K562 (cell line): ENCODE results near the gene SLC25A17. TPM values are rescaled to one million over a fixed set of nuclear protein-coding genes. Genes with fewer than 3 reads are reported as not detected.
A peak's percentile ranks its signal among the peaks of the same experiment; 100 is the strongest.

ENCODE experiments used
- CCAR2 ChIP-seq: fragments of 200-400 bp; formaldehyde crosslinking; IDR thresholded peaks from 2 replicates; pipeline ENCODE4 v1.6.1; 2017; ENCODE audit warnings: mild to moderate bottlenecking, low read depth, low read length
- HNRNPH1 ChIP-seq: fragments of 200-400 bp; formaldehyde crosslinking; optimal IDR thresholded peaks from 2 replicates; pipeline ENCODE3; 2017; ENCODE audit warnings: low read depth, mild to moderate bottlenecking, low read length, moderate library complexity
- IRF2 ChIP-seq: sonication (generic); formaldehyde crosslinking; IDR thresholded peaks from 2 replicates; pipeline ENCODE4 v1.8.1; 2022; ENCODE audit warnings: mild to moderate bottlenecking, missing genetic modification reagents
- KLF13 ChIP-seq: fragments of 450-650 bp; IDR thresholded peaks from 2 replicates; pipeline ENCODE4 v1.6.1; 2016; ENCODE audit warnings: missing genetic modification characterization, low read depth, mild to moderate bottlenecking, missing compliant biosample characterization, moderate library complexity, borderline replicate concordance
- NBN ChIP-seq: fragments of 450-650 bp; IDR thresholded peaks from 2 replicates; pipeline ENCODE4 v1.6.1; 2016; ENCODE audit warnings: low read depth, mild to moderate bottlenecking
- RNF2 ChIP-seq: sonication (generic); IDR thresholded peaks from 2 replicates; pipeline ENCODE4 v1.6.1; 2016
- TCF3 ChIP-seq: sonication (generic); formaldehyde crosslinking; IDR thresholded peaks from 2 replicates; pipeline ENCODE4 v1.4.0; 2020; ENCODE audit warnings: mild to moderate bottlenecking, missing genetic modification reagents
- TEAD4 ChIP-seq, 2 experiments: sonication (generic) in 1 of 2; formaldehyde crosslinking in 1 of 2; IDR thresholded peaks; 2 replicates each; pipeline versions ENCODE4 v1.6.1 to v1.8.0; 2012 to 2022; ENCODE audit warnings: borderline replicate concordance in 1 of 2, inconsistent platforms in 1 of 2, low read length in 1 of 2, mild to moderate bottlenecking in 1 of 2, missing genetic modification reagents in 1 of 2
- TFE3 ChIP-seq: fragments of 450-650 bp; formaldehyde crosslinking; IDR thresholded peaks from 2 replicates; pipeline ENCODE4 v1.4.0; 2020; ENCODE audit warnings: mild to moderate bottlenecking, mixed read lengths
- TSHZ1 ChIP-seq: fragments of 250-450 bp; sonication (Bioruptor Pico); IDR thresholded peaks from 2 replicates; pipeline ENCODE4 v1.4.0; 2020; ENCODE audit warnings: mild to moderate bottlenecking, moderate library complexity
- ZNF318 ChIP-seq, 2 experiments: fragments of 450-650 bp; IDR thresholded peaks; 2 replicates each; pipeline ENCODE4 v1.6.1; 2016; ENCODE audit warnings: mild to moderate bottlenecking in 2 of 2, borderline replicate concordance in 1 of 2, low read depth in 1 of 2, moderate library complexity in 1 of 2
- ZNF431 ChIP-seq: sonication (generic); formaldehyde crosslinking; IDR thresholded peaks from 2 replicates; pipeline ENCODE4 v1.8.0; 2022; ENCODE audit warnings: mild to moderate bottlenecking, missing genetic modification reagents
- polyA plus RNA-seq, 8 experiments: library from polyadenylated mRNA; depleted of rRNA in 4 of 8; stranded (reverse) in 5 of 8; unstranded in 3 of 8; fragments of >200 nt; fragmentation: Nextera tagmentation in 2 of 8; fragmentation: Illumina TruSeq in 1 of 8; extraction: Ambion mirVana in 2 of 8; extraction: Trizol in 1 of 8; gene quantifications; 2 replicates each; pipeline versions ENCODE4 v1.2.1 to v1.2.3, GENCODE V29; 2011 to 2014; ENCODE audit warnings: inconsistent platforms in 1 of 8, missing spikeins in 1 of 8
- total RNA-seq, 7 experiments: library from RNA; depleted of rRNA in 6 of 7; stranded (reverse); fragments of >200 nt in 6 of 7; fragmentation: Illumina TruSeq in 2 of 7; extraction: Trizol in 2 of 7; gene quantifications; 2 replicates each; pipeline versions ENCODE4 v1.2.1 to v1.2.3, GENCODE V29; 2011 to 2021; ENCODE audit warnings: low replicate concordance in 1 of 7

The SLC25A17 gene
- total and polyA plus RNA-seq, 9 of the 15 experiments (the other 6 are each of a cell fraction or from before 2014, with no cell fraction given), result 32.6 to 136 (median 56.2) TPM

- TF ChIP-seq TCF3 (0 out of 2 replicates have a peak, but pooled peaks have one; percentile 5), RNF2 (no peak), ZNF431 (peak; percentile 50; the same call in 1 of the 2 replicates), TEAD4 (IDR thresholded peaks at IDR 0.05; ENCODE audit: low read length) (no peak), TEAD4 (CRISPR knock-in tag; IDR thresholded peaks at IDR 0.05; ENCODE audit: borderline replicate concordance) (no peak), KLF13 (tag) (0 out of 2 replicates have a peak, but pooled peaks have one; percentile 10), ZNF318 (IDR thresholded peaks at IDR 0.05; ENCODE audit: borderline replicate concordance in 1 of 2, low read depth in 1 of 2) (no peak), HNRNPH1 (no peak), CCAR2 (no peak), NBN (peak; percentile 97), TFE3 (CRISPR knock-in tag) (peak; percentile 94), TSHZ1 (CRISPR knock-in tag) (no peak), IRF2 (CRISPR knock-in tag) (no peak)
Observed at GRCh38 chr22:40856513-40857308, 37.6 kb upstream of the SLC25A17 start, which contains the start of the genes ST13 and XPNPEP3 (continued).
